CD14-positive monocyte (primary cell): ENCODE results near the gene EDEM1. TPM values are rescaled to one million over a fixed set of nuclear protein-coding genes. Genes with fewer than 3 reads are reported as not detected.

Experiments used
- DNase-seq, 3 donors: peaks; one replicate each; pipeline ENCODE4 v3.0.0-alpha.2; 2011 to 2022
- H2AFZ ChIP-seq: 2 replicates; pipeline ENCODE4 v1.6.0; 2012; ENCODE audit warnings: mild to moderate bottlenecking, low read depth, low read length, inconsistent platforms; ENCODE audit not compliant: insufficient read depth, poor library complexity, severe bottlenecking
- H3K27ac ChIP-seq, 2 donors: 1 replicate in 1 of 2; 2 replicates in 1 of 2; pipeline ENCODE4 v1.5.1; 2012 to 2013; ENCODE audit warnings: low read length in 2 of 2, control low read depth in 1 of 2, inconsistent platforms in 1 of 2, low read depth in 1 of 2, mild to moderate bottlenecking in 1 of 2
- H3K27me3 ChIP-seq, 2 donors: one replicate each; pipeline versions ENCODE4 v1.6.0 to v1.6.1; 2011 to 2013; ENCODE audit warnings: low read length in 2 of 2; ENCODE audit not compliant: control insufficient read depth in 2 of 2, insufficient read depth in 2 of 2
- H3K36me3 ChIP-seq, 2 donors: replicated peaks in 1 of 2; 1 replicate in 1 of 2; 2 replicates in 1 of 2; pipeline versions ENCODE4 v1.5.1 to v1.6.1; 2012 to 2013; ENCODE audit warnings: low read length in 2 of 2, control low read depth in 1 of 2, inconsistent platforms in 1 of 2, mild to moderate bottlenecking in 1 of 2; ENCODE audit not compliant: insufficient read depth in 2 of 2, control insufficient read depth in 1 of 2
- H3K4me1 ChIP-seq, 2 donors: 1 replicate in 1 of 2; 2 replicates in 1 of 2; pipeline versions ENCODE4 v1.5.1 to v1.6.1; 2012 to 2013; ENCODE audit warnings: low read length in 2 of 2, control low read depth in 1 of 2, inconsistent platforms in 1 of 2, mild to moderate bottlenecking in 1 of 2, moderate library complexity in 1 of 2; ENCODE audit not compliant: insufficient read depth in 2 of 2, control insufficient read depth in 1 of 2
- H3K4me2 ChIP-seq: replicated peaks from 2 replicates; pipeline ENCODE3; 2012; ENCODE audit warnings: low read length, moderate library complexity, mild to moderate bottlenecking; ENCODE audit not compliant: poor library complexity, severe bottlenecking; ENCODE audit errors: extremely low read depth
- H3K4me3 ChIP-seq, 3 experiments: fragments of 200-600 bp in 1 of 3; sonication (generic) in 1 of 3; replicated peaks in 1 of 3; 1 replicate in 2 of 3; 2 replicates in 1 of 3; pipeline ENCODE4 v1.5.1; 2011 to 2013; ENCODE audit warnings: low read length in 3 of 3, mild to moderate bottlenecking in 3 of 3, control low read depth in 2 of 3, low read depth in 2 of 3, inconsistent platforms in 1 of 3, moderate library complexity in 1 of 3
- H3K79me2 ChIP-seq: 2 replicates; pipeline ENCODE4 v1.6.0; 2012; ENCODE audit warnings: mild to moderate bottlenecking, control low read depth, inconsistent platforms, low read length, moderate library complexity; ENCODE audit not compliant: insufficient read depth
- H3K9ac ChIP-seq: 2 replicates; pipeline ENCODE4 v1.6.0; 2017; ENCODE audit warnings: low read length, mild to moderate bottlenecking; ENCODE audit not compliant: insufficient read depth, poor library complexity, severe bottlenecking
- H3K9me3 ChIP-seq, 2 donors: replicated peaks in 1 of 2; 1 replicate in 1 of 2; 2 replicates in 1 of 2; pipeline versions ENCODE4 v1.5.1 to v1.6.1; 2012 to 2013; ENCODE audit warnings: low read length in 2 of 2, control low read depth in 1 of 2; ENCODE audit not compliant: control insufficient read depth in 1 of 2, insufficient read depth in 1 of 2
- H4K20me1 ChIP-seq: 2 replicates; pipeline ENCODE4 v1.6.0; 2012; ENCODE audit warnings: mild to moderate bottlenecking, low read length, control low read depth, moderate library complexity; ENCODE audit not compliant: insufficient read depth
- H3K27ac Mint-ChIP-seq, 7 donors: one replicate each; pipeline ENCODE4 v1.8.0; 2020; ENCODE audit warnings: mild to moderate bottlenecking in 7 of 7, mixed read lengths in 7 of 7, moderate library complexity in 6 of 7, inconsistent platforms in 2 of 7
- H3K27me3 Mint-ChIP-seq, 3 donors: one replicate each; pipeline ENCODE4 v1.8.0; 2021 to 2022; ENCODE audit warnings: low read depth in 3 of 3, mild to moderate bottlenecking in 3 of 3, mixed read lengths in 3 of 3, moderate library complexity in 3 of 3, inconsistent platforms in 1 of 3
- H3K36me3 Mint-ChIP-seq, 2 donors: one replicate each; pipeline ENCODE4 v1.8.0; 2020; ENCODE audit warnings: mixed read lengths in 2 of 2, inconsistent platforms in 1 of 2, mild to moderate bottlenecking in 1 of 2
- H3K4me1 Mint-ChIP-seq: one replicate; pipeline ENCODE4 v1.8.0; 2020; ENCODE audit warnings: mild to moderate bottlenecking, mixed read lengths
- H3K4me3 Mint-ChIP-seq, 2 donors: one replicate each; pipeline ENCODE4 v1.8.0; 2020; ENCODE audit warnings: mild to moderate bottlenecking in 2 of 2, mixed read lengths in 2 of 2, moderate library complexity in 1 of 2
- H3K9me3 Mint-ChIP-seq, 7 donors: one replicate each; pipeline ENCODE4 v1.8.0; 2020 to 2022; ENCODE audit warnings: mixed read lengths in 7 of 7, mild to moderate bottlenecking in 6 of 7, moderate library complexity in 6 of 7, inconsistent platforms in 2 of 7
- CTCF ChIP-seq: fragments of 200-600 bp; IDR thresholded peaks from one replicate; pipeline ENCODE4 v1.8.0; 2022; ENCODE audit warnings: antibody characterized with exemption, mild to moderate bottlenecking
- WGBS: methylation state at CpG from one replicate; pipeline ENCODE4 v1.1.5; 2013; ENCODE audit warnings: missing lambda C conversion rate; ENCODE audit not compliant: insufficient coverage; 5-methylcytosine and 5-hydroxymethylcytosine counted together
- intact Hi-C, 2 donors: fragments of 100-400 bp; cut with micrococcal nuclease; formaldehyde crosslinking; loops; one replicate each; pipeline versions ENCODE4 v1.15.0 to v1.15.1; 2023
- polyA plus RNA-seq, 3 donors: library from polyadenylated mRNA; depleted of rRNA in 1 of 3; unstranded in 2 of 3; stranded (reverse) in 1 of 3; fragments of 300-500 nt in 2 of 3; fragments of >200 nt in 1 of 3; fragmentation: Illumina TruSeq in 2 of 3; gene quantifications; 1 replicate in 2 of 3; 2 replicates in 1 of 3; pipeline ENCODE4 v1.2.3, GENCODE V29; 2012 to 2021

Gene EDEM1
- polyA plus RNA-seq, 3 donors = 17.5 to 31.7 (median 23.7) TPM

GRCh38 chr3:5190147-5190791, 2.8 kb downstream of the EDEM1 start:
- peaks cover 79% of the 10 kb centered on the region for H3K79me2 ChIP-seq
- no peak overlapping the region for H2AFZ ChIP-seq
- H3K9me3 ChIP-seq = no peaks in the 10 kb centered on the region
- no peaks in the 10 kb centered on the region for H3K27me3 ChIP-seq
- H3K27ac ChIP-seq = peak overlapping the region in 1 of 2 donors; percentile 5
- peaks cover 13 to 23% of the 10 kb centered on the region in 2 donors for H3K36me3 Mint-ChIP-seq
- peak overlapping the region in 3 of 7 donors; percentile 68 to 93 (median 74) for H3K27ac Mint-ChIP-seq
- H4K20me1 ChIP-seq = peaks cover 45% of the 10 kb centered on the region
- peak overlapping the region; percentile 7 to 8 for H3K4me3 Mint-ChIP-seq
- peak overlapping the region in 1 of 3 experiments; percentile 91 for H3K4me3 ChIP-seq
- intact Hi-C loops = loop anchor here in 1 of 2 donors (10.0 kb wide), 1 partner anchor 175 kb away; no protein-coding TSS in a partner anchor
- peaks cover 71 to 83% of the 10 kb centered on the region in 2 donors for H3K4me1 ChIP-seq
- 95% methylated on average over 2 of the region's 7 CpGs for WGBS
- H3K27me3 Mint-ChIP-seq = peaks cover 0 to 2% (median 0%) of the 10 kb centered on the region in 3 donors
- peaks cover 0 to 10% of the 10 kb centered on the region in 2 donors for H3K36me3 ChIP-seq
- DNase-seq = no peak
- no peak for TF ChIP-seq CTCF
- no peak overlapping the region for H3K9ac ChIP-seq
- H3K4me1 Mint-ChIP-seq = peaks cover 73% of the 10 kb centered on the region
- H3K9me3 Mint-ChIP-seq = no peaks in the 10 kb centered on the region
- peak overlapping the region; percentile 87 for H3K4me2 ChIP-seq

GRCh38 chr3:5191555-5192304, 4.2 kb downstream of the EDEM1 start:
- Mint-ChIP-seq H3K4me3 (no peak overlapping the region), H3K27me3 (peaks cover 0 to 2% (median 0%) of the 10 kb centered on the region in 3 donors), H3K36me3 (peaks cover 13 to 28% of the 10 kb centered on the region in 2 donors), H3K27ac (peak overlapping the region; percentile 17 to 92 (median 83)), H3K4me1 (peaks cover 73% of the 10 kb centered on the region), H3K9me3 (no peaks in the 10 kb centered on the region)
- no peaks in the 10 kb centered on the region for H3K27me3 ChIP-seq
- peaks cover 0 to 10% of the 10 kb centered on the region in 2 donors for H3K36me3 ChIP-seq
- H3K79me2 ChIP-seq = peaks cover 92% of the 10 kb centered on the region
- no peak for TF ChIP-seq CTCF
- peak overlapping the region in 1 of 2 donors; percentile 51 for H3K27ac ChIP-seq
- H3K4me1 ChIP-seq = peaks cover 71 to 83% of the 10 kb centered on the region in 2 donors
- peaks cover 59% of the 10 kb centered on the region for H4K20me1 ChIP-seq
- intact Hi-C loops = loop anchor here (2.0 to 10.0 kb wide), 2 partner anchors 69 to 177 kb away; partner anchors contain the start of gene ARL8B (in 1 of the 2)
- no peak overlapping the region for H2AFZ ChIP-seq
- H3K4me3 ChIP-seq = no peak overlapping the region
- no peak overlapping the region for H3K9ac ChIP-seq
- DNase-seq = peak in 1 of 3 donors; percentile 37
- WGBS = no CpG with 5 or more reads among the region's 5 CpGs
- H3K9me3 ChIP-seq = no peaks in the 10 kb centered on the region
- H3K4me2 ChIP-seq = peak overlapping the region; percentile 8
